Measurements from ENCODE around the gene IKZF2.

The IKZF2 gene

DNA sequence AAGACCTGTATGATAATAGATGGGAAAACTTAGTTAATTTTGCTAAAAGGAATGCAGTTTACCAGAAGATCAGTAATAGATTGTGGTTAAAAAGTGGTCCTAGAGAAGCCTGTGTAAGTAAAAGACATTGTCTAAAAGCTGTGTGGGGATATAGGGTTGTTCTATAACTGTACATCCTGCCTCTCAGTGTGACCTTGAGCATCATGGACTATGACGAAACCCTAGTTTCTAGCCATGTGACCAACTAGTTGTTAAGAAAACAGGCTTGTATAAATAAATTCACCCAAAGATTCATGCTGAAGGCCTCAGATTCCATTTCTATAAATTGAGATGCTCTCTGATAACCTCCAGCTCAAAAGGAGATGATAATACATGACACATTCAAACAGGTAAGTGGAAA is 160.7 kb downstream of the IKZF2 start:
- Histone ChIP-seq H3K36me3 (ENCODE audit: control insufficient read depth, insufficient read depth, low read length) (no peaks in the 10 kb centered on the region), H3K9me3 (ENCODE audit: control insufficient read depth, low read length) (no peaks in the 10 kb centered on the region), H3K4me3 (ENCODE audit: insufficient read depth, low read depth, low read length) (no peak overlapping the region), H3K27ac (ENCODE audit: insufficient read depth, low read depth, low read length, poor library complexity, severe bottlenecking) (no peak overlapping the region), H3K4me1 (ENCODE audit: control insufficient read depth, insufficient read depth, low read length) (no peaks in the 10 kb centered on the region), H3K27me3 (ENCODE audit: control insufficient read depth, insufficient read depth, low read length, poor library complexity, severe bottlenecking) (no peaks in the 10 kb centered on the region)
- 87% methylated on average over 1 of the region's 1 CpG; no CpG with 5 or more reads in 1 of the 2 experiments for WGBS, 2 experiments

DNA sequence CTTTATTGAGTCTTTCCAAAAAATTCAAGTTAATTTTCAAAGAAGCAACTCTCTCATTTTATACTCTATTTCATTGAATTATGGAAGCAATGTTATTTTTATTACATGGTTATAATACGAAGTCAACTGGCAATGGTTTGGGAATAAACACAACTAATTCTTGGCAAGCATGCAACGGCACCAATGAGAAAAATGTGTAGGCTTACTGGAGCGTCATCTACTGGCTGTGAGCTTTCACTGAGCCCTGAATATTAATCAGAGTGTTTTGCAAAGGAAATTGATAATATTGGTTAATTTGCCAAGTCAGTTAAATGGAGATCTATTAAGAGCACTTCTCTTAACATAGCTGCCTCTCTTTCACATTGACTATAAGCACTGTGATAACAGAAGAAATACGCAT is 163.9 kb downstream of the IKZF2 start:
- H3K4me1 ChIP-seq (ENCODE audit: control insufficient read depth, insufficient read depth, low read length) = no peaks in the 10 kb centered on the region
- H3K4me3 ChIP-seq (ENCODE audit: insufficient read depth, low read depth, low read length) = no peak overlapping the region
- no peaks in the 10 kb centered on the region for H3K27me3 ChIP-seq (ENCODE audit: control insufficient read depth, insufficient read depth, low read length, poor library complexity, severe bottlenecking)
- H3K27ac ChIP-seq (ENCODE audit: insufficient read depth, low read depth, low read length, poor library complexity, severe bottlenecking) = no peak overlapping the region
- H3K36me3 ChIP-seq (ENCODE audit: control insufficient read depth, insufficient read depth, low read length) = no peaks in the 10 kb centered on the region
- 93 to 95% methylated on average over 4 of the region's 4 CpGs for WGBS, 2 experiments
- H3K9me3 ChIP-seq (ENCODE audit: control insufficient read depth, low read length) = no peaks in the 10 kb centered on the region

DNA sequence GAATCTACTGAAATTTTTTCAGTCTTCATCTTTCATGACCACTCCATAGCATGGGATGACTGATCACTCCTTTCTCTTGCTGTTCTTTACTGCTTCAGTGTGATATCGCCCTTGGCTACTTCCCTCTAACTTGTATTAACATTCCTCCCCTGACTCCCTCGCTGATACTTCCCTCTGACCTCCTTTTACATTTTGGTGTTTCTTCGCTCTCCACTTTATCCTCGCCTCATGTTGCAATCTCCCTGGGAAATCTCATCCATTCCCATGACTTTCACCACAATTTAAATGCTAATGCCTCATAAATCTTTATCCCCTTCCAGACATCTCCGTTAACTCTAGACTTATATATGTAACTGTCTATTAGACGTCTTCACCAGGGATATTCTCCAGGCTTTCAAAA is 167.3 kb downstream of the IKZF2 start:
- no peak overlapping the region for H3K27ac ChIP-seq (ENCODE audit: insufficient read depth, low read depth, low read length, poor library complexity, severe bottlenecking)
- H3K9me3 ChIP-seq (ENCODE audit: control insufficient read depth, low read length) = no peaks in the 10 kb centered on the region
- no peaks in the 10 kb centered on the region for H3K4me1 ChIP-seq (ENCODE audit: control insufficient read depth, insufficient read depth, low read length)
- H3K27me3 ChIP-seq (ENCODE audit: control insufficient read depth, insufficient read depth, low read length, poor library complexity, severe bottlenecking) = no peaks in the 10 kb centered on the region
- H3K36me3 ChIP-seq (ENCODE audit: control insufficient read depth, insufficient read depth, low read length) = no peaks in the 10 kb centered on the region
- WGBS, 2 experiments = 92% methylated on average over 6 of the region's 6 CpGs
- H3K4me3 ChIP-seq (ENCODE audit: insufficient read depth, low read depth, low read length) = no peak overlapping the region

GRCh38 chr2:212979799-212980198 is 171.6 kb downstream of the IKZF2 start:
- Histone ChIP-seq H3K27ac (ENCODE audit: insufficient read depth, low read depth, low read length, poor library complexity, severe bottlenecking) (no peak overlapping the region), H3K36me3 (ENCODE audit: control insufficient read depth, insufficient read depth, low read length) (no peaks in the 10 kb centered on the region), H3K4me1 (ENCODE audit: control insufficient read depth, insufficient read depth, low read length) (no peaks in the 10 kb centered on the region), H3K27me3 (ENCODE audit: control insufficient read depth, insufficient read depth, low read length, poor library complexity, severe bottlenecking) (no peaks in the 10 kb centered on the region), H3K9me3 (ENCODE audit: control insufficient read depth, low read length) (no peaks in the 10 kb centered on the region), H3K4me3 (ENCODE audit: insufficient read depth, low read depth, low read length) (no peak overlapping the region)
- 97 to 100% methylated on average over 1 of the region's 1 CpG for WGBS, 2 experiments

GRCh38 chr2:212979046-212979612 is 172.3 kb downstream of the IKZF2 start:
- no peaks in the 10 kb centered on the region for H3K27me3 ChIP-seq (ENCODE audit: control insufficient read depth, insufficient read depth, low read length, poor library complexity, severe bottlenecking)
- H3K4me3 ChIP-seq (ENCODE audit: insufficient read depth, low read depth, low read length) = no peak overlapping the region
- no peaks in the 10 kb centered on the region for H3K9me3 ChIP-seq (ENCODE audit: control insufficient read depth, low read length)
- H3K27ac ChIP-seq (ENCODE audit: insufficient read depth, low read depth, low read length, poor library complexity, severe bottlenecking) = no peak overlapping the region
- 62 to 65% methylated on average over 2 of the region's 2 CpGs for WGBS, 2 experiments
- no peaks in the 10 kb centered on the region for H3K36me3 ChIP-seq (ENCODE audit: control insufficient read depth, insufficient read depth, low read length)
- H3K4me1 ChIP-seq (ENCODE audit: control insufficient read depth, insufficient read depth, low read length) = no peaks in the 10 kb centered on the region

GRCh38 chr2:212977152-212977551 is 174.3 kb downstream of the IKZF2 start:
- Histone ChIP-seq H3K36me3 (ENCODE audit: control insufficient read depth, insufficient read depth, low read length) (no peaks in the 10 kb centered on the region), H3K27ac (ENCODE audit: insufficient read depth, low read depth, low read length, poor library complexity, severe bottlenecking) (no peak overlapping the region), H3K4me3 (ENCODE audit: insufficient read depth, low read depth, low read length) (no peak overlapping the region), H3K4me1 (ENCODE audit: control insufficient read depth, insufficient read depth, low read length) (no peaks in the 10 kb centered on the region), H3K27me3 (ENCODE audit: control insufficient read depth, insufficient read depth, low read length, poor library complexity, severe bottlenecking) (no peaks in the 10 kb centered on the region), H3K9me3 (ENCODE audit: control insufficient read depth, low read length) (no peaks in the 10 kb centered on the region)
- WGBS, 2 experiments = 91 to 92% methylated on average over 2 of the region's 2 CpGs

DNA sequence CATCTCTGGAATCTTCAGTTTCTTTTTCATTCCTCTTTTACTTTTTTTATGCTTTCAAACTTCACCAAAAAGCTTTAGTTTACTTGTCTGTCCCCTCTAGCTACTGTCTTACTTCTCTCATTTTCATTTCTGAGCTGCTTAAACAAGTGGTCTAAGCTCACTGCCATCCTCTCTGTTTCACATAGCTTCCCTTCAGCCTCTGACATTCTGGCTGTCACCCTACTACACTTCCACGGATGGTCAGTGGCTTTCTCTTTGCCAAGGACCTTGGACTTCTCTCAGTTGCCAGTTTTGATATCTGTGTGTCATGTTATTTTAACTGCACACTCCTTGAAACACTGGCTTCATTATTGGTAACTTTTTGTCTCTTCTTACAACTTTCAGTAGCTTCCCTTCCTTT is 176.1 kb downstream of the IKZF2 start:
- no peak overlapping the region for H3K27ac ChIP-seq (ENCODE audit: insufficient read depth, low read depth, low read length, poor library complexity, severe bottlenecking)
- no peaks in the 10 kb centered on the region for H3K27me3 ChIP-seq (ENCODE audit: control insufficient read depth, insufficient read depth, low read length, poor library complexity, severe bottlenecking)
- no peaks in the 10 kb centered on the region for H3K4me1 ChIP-seq (ENCODE audit: control insufficient read depth, insufficient read depth, low read length)
- no peaks in the 10 kb centered on the region for H3K9me3 ChIP-seq (ENCODE audit: control insufficient read depth, low read length)
- H3K4me3 ChIP-seq (ENCODE audit: insufficient read depth, low read depth, low read length) = no peak overlapping the region
- WGBS, 2 experiments = 68 to 92% methylated on average over 1 of the region's 1 CpG
- no peaks in the 10 kb centered on the region for H3K36me3 ChIP-seq (ENCODE audit: control insufficient read depth, insufficient read depth, low read length)

GRCh38 chr2:212974692-212975091 is 176.7 kb downstream of the IKZF2 start:
- no peak overlapping the region for H3K27ac ChIP-seq (ENCODE audit: insufficient read depth, low read depth, low read length, poor library complexity, severe bottlenecking)
- no peaks in the 10 kb centered on the region for H3K4me1 ChIP-seq (ENCODE audit: control insufficient read depth, insufficient read depth, low read length)
- H3K36me3 ChIP-seq (ENCODE audit: control insufficient read depth, insufficient read depth, low read length) = no peaks in the 10 kb centered on the region
- H3K4me3 ChIP-seq (ENCODE audit: insufficient read depth, low read depth, low read length) = no peak overlapping the region
- 43 to 50% methylated on average over 2 of the region's 2 CpGs for WGBS, 2 experiments
- H3K9me3 ChIP-seq (ENCODE audit: control insufficient read depth, low read length) = no peaks in the 10 kb centered on the region
- H3K27me3 ChIP-seq (ENCODE audit: control insufficient read depth, insufficient read depth, low read length, poor library complexity, severe bottlenecking) = no peaks in the 10 kb centered on the region

GRCh38 chr2:212973347-212973746 is 178.1 kb downstream of the IKZF2 start:
- Histone ChIP-seq H3K9me3 (ENCODE audit: control insufficient read depth, low read length) (no peaks in the 10 kb centered on the region), H3K27me3 (ENCODE audit: control insufficient read depth, insufficient read depth, low read length, poor library complexity, severe bottlenecking) (no peaks in the 10 kb centered on the region), H3K27ac (ENCODE audit: insufficient read depth, low read depth, low read length, poor library complexity, severe bottlenecking) (no peak overlapping the region), H3K4me1 (ENCODE audit: control insufficient read depth, insufficient read depth, low read length) (no peaks in the 10 kb centered on the region), H3K36me3 (ENCODE audit: control insufficient read depth, insufficient read depth, low read length) (no peaks in the 10 kb centered on the region), H3K4me3 (ENCODE audit: insufficient read depth, low read depth, low read length) (no peak overlapping the region)
- WGBS, 2 experiments = 94 to 97% methylated on average over 3 of the region's 3 CpGs

DNA sequence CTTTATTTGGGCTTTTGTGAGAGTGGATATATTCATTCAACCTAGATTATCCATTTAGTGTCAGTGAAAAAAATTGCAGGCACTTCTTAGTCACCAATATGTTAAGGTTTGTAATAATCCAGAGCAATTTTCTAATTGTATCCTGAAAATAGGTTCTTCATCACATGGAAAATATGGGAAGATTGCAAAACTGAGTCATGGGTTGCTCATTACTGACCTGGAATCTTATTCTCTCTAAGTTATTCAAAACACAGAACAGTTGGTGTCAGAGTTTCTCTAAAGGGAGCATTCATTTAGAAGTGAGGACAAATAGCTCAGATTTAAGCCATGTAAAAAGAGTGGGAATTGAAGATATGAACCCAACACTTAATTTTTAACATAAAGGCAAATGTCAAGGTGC is 181.3 kb downstream of the IKZF2 start:
- Histone ChIP-seq H3K27ac (ENCODE audit: insufficient read depth, low read depth, low read length, poor library complexity, severe bottlenecking) (no peak overlapping the region), H3K9me3 (ENCODE audit: control insufficient read depth, low read length) (no peaks in the 10 kb centered on the region), H3K4me3 (ENCODE audit: insufficient read depth, low read depth, low read length) (no peak overlapping the region), H3K36me3 (ENCODE audit: control insufficient read depth, insufficient read depth, low read length) (no peaks in the 10 kb centered on the region), H3K4me1 (ENCODE audit: control insufficient read depth, insufficient read depth, low read length) (no peaks in the 10 kb centered on the region), H3K27me3 (ENCODE audit: control insufficient read depth, insufficient read depth, low read length, poor library complexity, severe bottlenecking) (no peaks in the 10 kb centered on the region)
